Stimulated activated CD4-positive, alpha-beta T cell treated with anti-CD3 and anti-CD28 coated beads, Interleukin-4, amount 100 ng/mL, for 48 hours (primary cell): ENCODE data around the gene TMEM38B.
"Not testable (repeated sequence)": the region's sequence is repeated elsewhere in the genome, so short reads cannot be mapped to it uniquely, and the experiment has no call there.

Source experiments
- DNase-seq, 2 donors: peaks; one replicate each; pipeline ENCODE4 v3.0.0-alpha.2; 2020; ENCODE audit warnings: low read depth in 2 of 2

TMEM38B gene

DNA sequence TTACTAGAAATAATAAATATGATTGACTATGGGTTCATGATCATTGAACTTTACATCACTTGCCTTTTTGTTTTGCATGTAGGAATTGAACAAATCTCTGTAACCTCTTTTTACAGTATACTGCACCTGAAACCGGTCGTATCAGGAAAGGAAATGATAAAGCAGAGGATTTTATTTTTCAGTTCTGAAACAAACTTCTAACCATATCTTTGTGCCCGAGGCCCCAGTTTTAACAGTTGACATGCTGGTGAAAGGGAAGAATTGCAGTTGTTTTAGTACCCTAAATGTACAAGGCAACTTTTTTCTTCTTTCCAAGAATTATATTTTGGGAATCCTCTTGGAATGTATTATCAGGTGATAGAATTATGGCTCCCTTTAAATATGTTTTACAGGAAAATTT is 27.8 kb downstream of the TMEM38B start:
- DNase-seq, result no peak

DNA sequence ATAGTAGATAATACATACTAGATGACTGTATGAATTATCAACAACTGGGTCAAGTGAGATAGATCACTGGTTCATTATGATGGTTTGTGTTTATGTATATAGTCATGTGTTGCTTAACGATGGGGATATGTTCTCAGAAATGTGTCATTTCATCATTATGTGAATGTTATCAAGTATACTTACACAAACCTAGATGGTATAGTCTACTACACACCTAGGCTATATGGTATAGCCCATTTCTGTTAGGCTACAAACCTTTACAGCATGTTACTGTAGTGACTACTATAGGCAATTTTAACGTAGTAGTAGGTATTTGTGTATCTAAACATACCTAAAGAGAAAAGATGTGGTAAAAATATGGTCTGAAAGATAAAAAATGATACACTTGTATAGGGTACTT is 31.0 kb downstream of the TMEM38B start:
- no peak for DNase-seq

DNA sequence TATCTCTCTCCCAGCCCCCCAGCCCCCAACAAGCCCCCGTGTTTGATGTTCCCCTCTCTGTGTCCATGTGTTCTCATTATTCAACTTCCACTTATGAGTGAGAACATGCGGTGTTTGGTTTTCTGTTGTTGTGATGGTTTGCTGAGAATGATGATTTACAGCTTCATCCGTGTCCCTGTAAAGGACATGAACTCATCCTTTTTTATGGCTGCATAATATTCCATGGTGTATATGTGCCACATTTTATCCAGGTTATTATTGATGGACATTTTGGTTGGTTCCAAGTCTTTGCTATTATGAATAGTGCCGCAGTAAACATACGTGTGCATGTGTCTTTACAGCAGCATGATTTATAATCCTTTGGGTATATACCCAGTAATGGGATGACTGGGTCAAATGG is 33.9 kb downstream of the TMEM38B start:
- DNase-seq, result not testable (repeated sequence)

DNA sequence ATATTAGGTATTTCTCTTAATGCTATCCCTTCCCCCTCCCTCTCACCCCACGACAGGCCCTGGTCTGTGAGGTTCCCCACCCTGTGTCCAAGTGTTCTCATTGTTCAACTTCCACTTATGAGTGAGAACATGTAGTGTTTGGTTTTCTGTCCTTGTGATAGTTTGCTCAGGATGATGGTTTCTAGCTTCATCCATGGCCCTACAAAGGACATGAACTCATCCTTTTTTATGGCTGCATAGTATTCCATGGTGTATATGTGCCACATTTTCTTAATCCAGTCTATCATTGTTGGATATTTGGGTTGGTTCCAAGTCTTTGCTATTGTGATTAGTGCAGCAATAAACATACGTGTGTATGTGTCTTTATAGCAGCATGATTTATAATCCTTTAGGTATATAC is 37.1 kb downstream of the TMEM38B start:
- not testable (repeated sequence) for DNase-seq

DNA sequence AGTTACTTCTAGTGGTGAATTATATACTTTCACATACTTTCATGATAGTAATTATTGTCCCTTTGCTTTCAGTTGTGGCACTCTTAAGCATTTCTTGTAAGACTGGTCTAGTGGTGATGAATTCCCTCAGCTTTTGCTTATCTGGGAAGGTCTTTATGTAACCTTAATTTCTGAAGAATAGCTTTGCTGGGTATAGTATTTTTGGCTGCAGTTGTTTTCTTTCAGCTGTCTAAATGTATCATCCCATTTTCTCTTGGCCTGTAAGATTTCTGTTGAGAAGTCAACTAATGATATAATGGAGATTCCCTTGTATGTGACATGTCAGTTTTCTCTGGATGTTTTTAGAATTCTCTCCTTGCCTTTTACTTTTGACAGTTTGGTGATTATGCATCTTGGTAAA is 41.0 kb downstream of the TMEM38B start:
- no peak for DNase-seq

DNA sequence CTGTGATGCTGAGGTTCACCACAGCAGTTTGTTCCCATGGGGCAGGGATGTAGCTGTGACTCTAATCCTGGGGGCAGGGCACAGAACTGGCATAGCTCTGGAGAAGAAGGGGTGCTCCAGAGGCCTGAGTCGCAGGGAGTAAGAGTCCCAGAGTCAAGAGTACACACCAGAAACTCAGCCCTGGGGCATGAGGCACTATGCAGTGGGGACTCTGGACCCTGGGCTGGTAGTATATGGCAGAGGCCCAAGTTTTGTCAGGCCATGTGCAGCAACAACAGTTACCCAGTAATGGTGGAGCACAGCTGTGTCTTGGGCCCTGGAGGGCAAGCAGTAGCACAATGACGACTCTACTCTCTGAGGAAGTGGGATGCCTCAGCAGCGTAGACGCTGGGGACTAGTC is 42.9 kb downstream of the TMEM38B start:
- no peak for DNase-seq

DNA sequence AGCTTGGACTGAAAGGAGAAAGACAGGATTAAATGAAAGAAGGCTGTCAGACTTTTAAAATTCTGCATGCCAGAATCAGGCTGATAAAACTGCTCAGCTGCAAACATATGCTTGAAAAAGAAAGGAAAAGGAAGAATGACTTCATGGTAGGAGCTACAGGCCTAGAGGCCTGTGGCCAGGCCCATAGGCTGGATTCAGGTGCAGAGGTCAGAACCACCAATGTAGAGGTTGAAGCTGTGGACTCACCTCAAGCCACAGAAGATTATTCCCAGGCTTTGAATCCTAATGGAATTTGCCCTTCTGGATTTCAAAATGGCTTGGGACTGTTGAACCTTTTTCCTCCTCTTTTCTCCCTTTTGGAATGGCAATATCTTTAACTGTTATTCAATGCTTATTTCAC is 47.7 kb downstream of the TMEM38B start:
- DNase-seq, result no peak

DNA sequence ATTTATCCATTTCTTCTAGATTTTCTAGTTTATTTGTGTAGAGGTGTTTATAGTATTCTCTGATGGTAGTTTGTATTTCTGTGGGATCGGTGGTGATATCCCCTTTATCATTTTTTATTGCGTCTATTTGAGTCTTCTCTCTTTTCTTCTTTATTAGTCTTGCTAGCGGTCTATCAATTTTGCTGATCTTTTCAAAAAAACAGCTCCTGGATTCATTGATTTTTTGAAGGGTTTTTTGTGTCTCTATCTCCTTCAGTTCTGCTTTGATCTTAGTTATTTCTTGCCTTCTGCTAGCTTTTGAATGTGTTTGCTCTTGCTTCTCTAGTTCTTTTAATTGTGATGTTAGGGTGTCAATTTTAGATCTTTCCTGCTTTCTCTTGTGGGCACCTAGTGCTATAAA is 53.0 kb downstream of the TMEM38B start:
- DNase-seq, result not testable (repeated sequence)

DNA sequence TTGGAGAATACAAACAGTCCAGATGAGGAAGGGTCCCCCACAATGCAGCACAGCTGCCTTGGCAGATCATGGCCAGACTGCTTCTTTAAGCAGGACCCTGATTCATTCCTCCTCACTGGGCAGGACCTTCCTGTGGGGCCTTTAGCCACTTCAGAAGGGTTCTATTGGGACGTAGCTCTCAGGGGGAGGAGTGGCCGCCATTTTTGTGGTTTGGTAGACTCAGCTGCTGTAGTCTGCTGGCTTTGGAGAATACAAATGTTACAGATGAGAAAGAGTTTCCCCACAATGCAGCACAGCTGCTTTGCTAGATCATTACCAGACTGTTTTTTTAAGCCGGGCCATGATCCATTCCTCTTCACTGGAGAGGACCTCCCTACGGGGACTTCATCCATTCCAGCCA is 57.4 kb downstream of the TMEM38B start:
- no peak for DNase-seq

DNA sequence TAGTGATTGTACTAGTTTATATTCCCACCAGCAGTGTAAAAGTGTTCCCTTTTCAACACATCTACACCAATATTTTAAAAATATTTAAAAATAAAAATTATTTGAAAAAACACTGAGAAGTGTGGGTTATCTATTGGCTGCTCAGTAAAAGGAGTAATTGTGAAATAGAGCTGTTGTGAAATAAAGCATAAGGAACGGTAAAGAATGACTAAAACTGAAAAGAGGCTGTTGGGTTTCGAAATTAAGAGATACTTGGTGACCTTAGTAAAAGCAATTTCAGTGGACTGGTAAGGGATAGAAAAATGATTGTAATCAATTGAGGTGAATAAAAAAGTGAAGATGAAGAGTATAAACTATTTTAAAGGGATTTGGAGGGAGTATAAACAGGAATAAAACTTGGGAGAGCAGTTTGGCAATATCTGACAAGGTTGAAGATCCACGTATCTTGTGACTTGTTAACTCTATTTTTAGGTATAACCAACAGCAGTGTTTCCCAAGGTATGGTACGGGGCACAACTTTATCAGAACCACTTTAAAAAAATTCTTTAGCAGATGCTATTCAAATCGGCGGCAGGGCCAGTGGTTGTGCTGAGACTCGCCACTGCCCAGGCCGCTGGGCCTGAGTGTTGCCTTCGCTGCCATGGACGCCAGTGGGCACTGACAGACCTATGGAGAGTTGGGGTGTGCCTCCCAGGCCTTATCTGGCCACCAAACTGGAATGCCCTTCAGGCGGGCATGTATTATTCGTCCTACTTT is 63.3 kb downstream of the TMEM38B start:
- no peak for DNase-seq

DNA sequence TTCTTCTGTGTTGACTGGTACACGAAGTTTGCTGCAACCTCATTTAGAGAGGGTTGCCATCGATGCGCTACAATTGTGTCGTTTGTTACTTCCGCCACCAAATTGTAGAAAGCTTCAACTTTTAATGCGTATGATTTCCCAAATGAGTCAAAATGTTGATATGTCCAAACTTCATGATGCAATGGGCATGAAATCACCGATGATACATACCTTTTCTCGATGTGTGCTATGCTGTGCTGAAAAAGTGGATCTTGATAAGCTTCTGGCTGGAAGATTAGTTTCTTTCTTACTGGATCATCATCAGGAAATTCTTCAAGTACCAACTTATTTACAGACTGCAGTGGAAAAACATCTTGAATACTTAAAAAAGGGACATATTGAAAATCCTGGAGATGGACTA is 65.7 kb downstream of the TMEM38B start:
- no peak for DNase-seq

DNA sequence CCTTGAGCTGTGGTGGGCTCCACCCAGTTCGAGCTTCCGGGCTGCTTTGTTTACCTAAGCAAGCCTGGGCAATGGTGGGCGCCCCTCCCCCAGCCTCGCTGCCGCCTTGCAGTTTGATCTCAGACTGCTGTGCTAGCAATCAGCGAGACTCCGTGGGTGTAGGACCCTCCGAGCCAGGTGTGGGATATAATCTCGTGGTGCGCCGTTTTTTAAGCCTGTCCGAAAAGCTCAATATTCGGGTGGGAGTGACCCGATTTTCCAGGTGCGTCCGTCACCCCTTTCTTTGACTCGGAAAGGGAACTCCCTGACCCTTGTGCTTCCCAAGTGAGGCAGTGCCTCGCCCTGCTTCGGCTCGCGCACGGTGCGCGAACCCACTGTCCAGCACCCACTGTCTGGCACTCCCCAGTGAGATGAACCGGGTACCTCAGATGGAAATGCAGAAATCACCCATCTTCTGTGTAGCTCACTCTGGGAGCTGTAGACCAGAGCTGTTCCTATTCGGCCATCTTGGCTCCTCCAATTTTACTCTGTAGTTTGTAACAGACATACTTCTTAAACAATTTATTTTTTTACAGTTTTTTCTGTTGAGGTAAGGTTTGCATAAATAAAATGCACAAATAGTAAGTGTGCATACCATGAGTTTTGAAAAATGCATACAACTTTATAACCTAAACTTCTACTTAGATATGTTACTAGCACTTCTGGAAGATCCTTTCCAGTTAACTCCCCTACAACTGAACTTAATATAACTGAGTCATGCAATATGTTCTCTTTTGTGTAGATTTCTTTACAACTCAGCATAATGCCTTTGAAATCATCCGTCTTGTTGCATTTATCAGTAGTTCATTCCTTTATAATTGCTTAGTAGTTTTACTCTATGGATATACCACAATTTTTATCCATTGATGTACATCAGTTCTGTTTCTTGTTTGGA is 88.5 kb downstream of the TMEM38B start:
- DNase-seq, result not testable (repeated sequence)

DNA sequence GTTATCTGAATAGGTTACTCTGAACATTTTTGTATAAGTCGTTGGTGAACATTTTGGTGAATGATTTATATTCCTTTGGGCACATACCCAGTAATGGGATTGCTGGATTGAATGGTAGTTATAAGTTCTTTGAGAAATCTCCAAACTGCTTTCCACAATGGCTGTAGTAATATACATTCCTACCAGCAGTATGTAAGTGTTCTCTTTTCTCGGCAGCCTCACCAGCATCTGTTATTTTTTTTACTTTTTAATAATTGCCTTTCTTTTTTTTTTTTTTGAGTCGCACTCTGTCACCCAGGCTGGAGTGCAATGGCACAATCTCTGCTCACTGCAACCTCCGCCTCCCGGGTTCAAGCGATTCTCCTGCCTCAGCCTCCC is 89.1 kb downstream of the TMEM38B start:
- DNase-seq, result not testable (repeated sequence)

DNA sequence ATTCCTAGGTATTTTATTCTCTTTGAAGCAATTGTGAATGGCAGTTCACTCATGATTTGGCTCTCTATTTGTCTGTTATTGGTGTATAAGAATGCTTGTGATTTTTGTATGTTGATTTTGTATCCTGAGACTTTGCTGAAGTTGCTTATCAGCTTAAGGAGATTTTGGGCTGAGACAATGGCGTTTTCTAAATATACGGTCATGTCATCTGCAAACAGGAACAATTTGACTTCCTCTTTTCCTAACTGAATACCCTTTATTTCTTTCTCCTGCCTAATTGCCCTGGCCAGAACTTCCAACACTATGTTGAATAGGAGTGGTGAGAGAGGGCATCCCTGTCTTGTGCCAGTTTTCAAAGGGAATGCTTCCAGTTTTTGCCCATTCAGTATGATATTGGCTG is 92.5 kb downstream of the TMEM38B start:
- not testable (repeated sequence) for DNase-seq

DNA sequence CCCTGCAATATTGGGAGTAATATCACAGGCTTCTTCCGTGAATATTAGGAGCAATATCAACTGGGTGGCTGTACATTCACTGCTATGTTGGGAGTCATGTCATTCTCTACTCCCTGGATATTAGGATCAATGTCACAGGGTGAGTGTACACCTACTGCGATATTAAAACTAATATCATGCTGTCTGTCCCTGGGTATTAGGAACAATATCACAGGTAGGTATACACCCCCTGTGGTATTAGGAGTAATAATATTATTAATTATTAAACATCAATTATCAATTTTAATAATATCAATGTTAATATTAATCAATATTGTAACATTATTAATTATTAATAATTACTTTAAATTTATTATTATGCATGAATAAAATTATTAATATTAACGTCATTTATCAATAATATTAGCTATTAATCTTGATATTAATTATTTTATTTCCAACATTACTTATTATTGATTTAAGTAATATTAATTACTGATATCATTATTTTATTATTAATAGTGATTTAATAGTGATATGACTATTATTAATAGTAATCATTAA is 121.9 kb downstream of the TMEM38B start:
- no peak for DNase-seq

DNA sequence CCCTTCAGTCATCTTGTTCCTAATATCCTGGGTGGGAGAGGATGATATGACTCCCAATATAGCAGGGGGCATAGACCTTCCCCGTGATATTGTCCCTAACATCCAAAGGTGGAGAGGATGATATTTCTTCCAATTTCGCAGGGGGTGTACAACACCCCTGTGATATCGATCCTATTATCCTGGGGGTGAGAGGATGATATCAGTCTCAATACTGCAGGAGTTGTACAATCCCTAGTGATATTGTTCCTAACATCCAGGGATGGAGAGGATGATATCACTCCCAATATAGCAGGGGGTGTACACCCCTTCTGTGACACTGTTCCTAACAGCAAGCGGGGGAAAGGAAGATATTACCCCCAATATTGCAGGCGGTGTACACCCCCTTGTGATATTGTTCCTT is 122.6 kb downstream of the TMEM38B start:
- no peak for DNase-seq

DNA sequence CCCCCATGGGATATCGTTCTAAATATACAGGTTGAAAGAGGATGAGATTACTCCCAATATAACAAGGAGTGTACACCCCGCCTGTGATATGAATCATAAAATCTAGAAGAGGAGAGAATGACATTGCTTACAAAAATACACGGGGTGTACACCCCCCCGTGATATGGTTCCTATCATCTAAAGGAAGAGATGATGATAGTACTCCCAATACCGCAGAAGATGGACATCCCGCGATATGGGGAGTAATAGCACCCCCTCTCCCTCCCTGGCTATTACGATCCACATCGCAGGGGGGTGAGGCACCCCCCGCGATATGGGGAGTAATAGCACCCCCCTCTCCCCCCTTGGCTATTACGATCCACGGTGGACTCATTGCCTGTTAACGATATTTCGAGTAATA is 124.6 kb downstream of the TMEM38B start:
- no peak for DNase-seq

DNA sequence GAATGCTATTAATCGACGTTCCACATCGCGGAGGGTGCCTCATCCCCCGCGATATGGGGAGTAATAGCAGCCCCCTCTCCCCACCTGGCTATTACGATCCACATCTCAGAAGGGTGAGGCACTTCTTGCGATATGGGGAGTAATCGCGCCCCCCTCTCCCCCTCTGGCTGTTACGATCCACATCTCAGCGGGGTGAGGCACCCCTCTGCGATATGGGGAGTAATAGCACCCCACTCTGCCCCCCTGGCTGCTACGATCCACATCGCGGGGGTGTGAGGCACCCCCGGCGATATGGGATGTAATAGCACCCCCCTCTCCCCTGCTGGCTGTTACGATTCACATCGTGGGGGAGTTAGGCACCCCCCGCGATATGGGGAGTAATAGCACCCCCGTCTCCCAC is 128.5 kb downstream of the TMEM38B start:
- no peak for DNase-seq
